Activated T-cell treated with anti-CD3 and anti-CD28 coated beads, Interleukin-2, amount 50 U/mL, for 72 hours (primary cell): Measurements from ENCODE around the gene PPP1R1A. TPM values are rescaled to one million over a fixed set of nuclear protein-coding genes. Genes with fewer than 3 reads are reported as not detected.

Source experiments
- ATAC-seq, 2 donors: fragments of 150-1000 bp; cut with Tn5 transposase; replicated peaks in 1 of 2; 2 replicates each; pipeline ENCODE4 v1.10.0; 2021; ENCODE audit warnings: moderate library complexity in 2 of 2, mild to moderate bottlenecking in 1 of 2
- DNase-seq, 2 donors: peaks; one replicate each; pipeline ENCODE4 v3.0.0; 2021 to 2022; ENCODE audit warnings: mixed read lengths in 1 of 2
- H3K27ac Mint-ChIP-seq: one replicate; pipeline ENCODE4 v1.8.0; 2022; ENCODE audit warnings: mild to moderate bottlenecking, moderate library complexity, mixed read lengths
- H3K27me3 Mint-ChIP-seq: one replicate; pipeline ENCODE4 v1.8.0; 2022; ENCODE audit warnings: low read depth, mixed read lengths
- H3K36me3 Mint-ChIP-seq, 2 donors: one replicate each; pipeline ENCODE4 v1.8.0; 2022; ENCODE audit warnings: mixed read lengths in 2 of 2, mild to moderate bottlenecking in 1 of 2; ENCODE audit not compliant: insufficient read depth in 2 of 2
- H3K4me1 Mint-ChIP-seq: one replicate; pipeline ENCODE4 v1.8.0; 2022; ENCODE audit warnings: low read depth, mixed read lengths
- H3K4me3 Mint-ChIP-seq, 2 donors: one replicate each; pipeline ENCODE4 v1.8.0; 2022; ENCODE audit warnings: mild to moderate bottlenecking in 2 of 2, mixed read lengths in 2 of 2, moderate library complexity in 2 of 2
- H3K9me3 Mint-ChIP-seq, 2 donors: one replicate each; pipeline ENCODE4 v1.8.0; 2022; ENCODE audit warnings: mixed read lengths in 2 of 2
- total RNA-seq, 2 donors: library from RNA; stranded (reverse); gene quantifications; one replicate each; pipeline ENCODE4 v1.2.3, GENCODE V29; 2022

Gene PPP1R1A
- total RNA-seq, result not detected

- Mint-ChIP-seq H3K4me1 (peaks cover 8% of the 10 kb centered on the region), H3K36me3 (no peaks in the 10 kb centered on the region), H3K27ac (no peak within 1 kb of the TSS), H3K27me3 (peaks cover 82% of the 10 kb centered on the region), H3K4me3 (peak within 1 kb of the TSS; percentile 70 to 73), H3K9me3 (no peaks in the 10 kb centered on the region)
- no peak for DNase-seq
- ATAC-seq, result peak; percentile 49 to 51
These were observed at the start of gene PPP1R1A for GRCh38 chr12:54588110-54588889. Gene PPP1R1A, minus strand, starts transcription at chr12:54588659. Its CDS starts 171 bp downstream, at chr12:54588488.

DNA sequence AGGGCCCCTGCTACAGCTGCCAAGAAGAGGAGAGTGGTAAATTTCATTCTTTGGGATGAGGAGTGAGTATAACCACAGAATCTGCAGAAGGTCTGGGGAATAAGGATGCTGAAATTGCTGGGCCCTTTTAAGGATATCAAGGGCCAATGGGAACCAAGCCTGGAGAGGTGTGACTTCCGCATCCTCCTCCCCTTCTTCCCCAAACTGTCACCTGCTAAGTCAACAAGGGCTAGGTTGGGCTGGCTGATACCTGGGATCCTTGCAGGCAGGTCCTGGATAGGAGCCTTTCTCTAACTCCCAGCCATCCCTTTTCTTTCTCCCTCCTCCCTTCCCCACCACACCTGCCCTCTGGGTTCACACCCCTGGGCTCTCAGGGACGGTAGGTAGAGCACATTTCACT is 46.3 kb upstream of the PPP1R1A start, which contains the start of gene LACRT:
LACRT (minus strand) TSS at position 101 of the 400 bp plus-strand sequence; CDS start at position 47, 54 bp downstream.
- Mint-ChIP-seq H3K27ac (no peak within 1 kb of the TSS), H3K4me1 (no peaks in the 10 kb centered on the region), H3K9me3 (no peaks in the 10 kb centered on the region), H3K27me3 (no peaks in the 10 kb centered on the region), H3K36me3 (no peaks in the 10 kb centered on the region), H3K4me3 (no peak within 1 kb of the TSS)
- no peak for DNase-seq
- ATAC-seq, result no peak

GRCh38 chr12:54631988-54632728 is 43.7 kb upstream of the PPP1R1A start:
- no peaks in the 10 kb centered on the region for H3K4me1 Mint-ChIP-seq
- peaks cover 4% of the 10 kb centered on the region in 2 donors for H3K9me3 Mint-ChIP-seq
- no peak overlapping the region for H3K27ac Mint-ChIP-seq
- H3K27me3 Mint-ChIP-seq, result peaks cover 9% of the 10 kb centered on the region
- no peak for DNase-seq
- no peak overlapping the region for H3K4me3 Mint-ChIP-seq
- no peak for ATAC-seq
- peaks cover 3 to 4% of the 10 kb centered on the region in 2 donors for H3K36me3 Mint-ChIP-seq

- no peak for DNase-seq
- Mint-ChIP-seq H3K4me3 (no peak overlapping the region), H3K27me3 (peaks cover 15% of the 10 kb centered on the region), H3K9me3 (peaks cover 8 to 9% of the 10 kb centered on the region in 2 donors), H3K27ac (no peak overlapping the region), H3K4me1 (no peaks in the 10 kb centered on the region), H3K36me3 (peaks cover 7 to 10% of the 10 kb centered on the region in 2 donors)
- no peak for ATAC-seq
These were observed 43.1 kb upstream of the PPP1R1A start for GRCh38 chr12:54631551-54631950.

GRCh38 chr12:54629925-54630324 is 41.5 kb upstream of the PPP1R1A start:
- peaks cover 28% of the 10 kb centered on the region for H3K27me3 Mint-ChIP-seq
- peaks cover 8 to 11% of the 10 kb centered on the region in 2 donors for H3K36me3 Mint-ChIP-seq
- DNase-seq (no peak), ATAC-seq (no peak)
- no peak overlapping the region for H3K27ac Mint-ChIP-seq
- H3K4me1 Mint-ChIP-seq, result no peaks in the 10 kb centered on the region
- no peak overlapping the region for H3K4me3 Mint-ChIP-seq
- peaks cover 9 to 10% of the 10 kb centered on the region in 2 donors for H3K9me3 Mint-ChIP-seq

GRCh38 chr12:54628186-54628846 is 39.9 kb upstream of the PPP1R1A start:
- Mint-ChIP-seq H3K4me3 (no peak overlapping the region), H3K4me1 (no peaks in the 10 kb centered on the region), H3K9me3 (peaks cover 9 to 10% of the 10 kb centered on the region in 2 donors), H3K36me3 (peaks cover 8 to 11% of the 10 kb centered on the region in 2 donors), H3K27ac (no peak overlapping the region), H3K27me3 (peaks cover 42% of the 10 kb centered on the region)
- no peak for DNase-seq
- no peak for ATAC-seq

DNA sequence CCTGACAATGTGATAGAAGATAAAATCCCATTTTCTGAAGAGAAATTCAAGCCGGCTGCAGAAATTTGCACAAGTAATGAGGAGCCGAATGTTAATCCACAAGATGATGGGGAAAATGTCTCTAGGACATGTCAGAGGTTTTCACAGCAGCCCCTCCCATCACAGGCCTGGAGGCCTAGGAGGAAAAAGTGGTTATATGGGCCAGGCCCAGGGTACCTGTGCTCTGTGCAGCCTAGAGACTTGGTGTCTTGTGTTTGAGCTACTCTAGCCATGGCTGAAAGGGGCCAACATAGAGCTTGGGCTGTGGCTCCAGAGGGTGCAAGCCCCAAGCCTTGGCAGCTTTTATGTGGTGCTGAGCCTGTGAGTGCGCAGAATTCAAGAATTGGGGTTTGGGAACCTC is 38.8 kb upstream of the PPP1R1A start:
- Mint-ChIP-seq H3K27me3 (peaks cover 50% of the 10 kb centered on the region), H3K27ac (no peak overlapping the region), H3K36me3 (peaks cover 8 to 11% of the 10 kb centered on the region in 2 donors), H3K4me1 (no peaks in the 10 kb centered on the region), H3K9me3 (peaks cover 9 to 10% of the 10 kb centered on the region in 2 donors), H3K4me3 (no peak overlapping the region)
- no peak for DNase-seq
- ATAC-seq, result no peak

DNA sequence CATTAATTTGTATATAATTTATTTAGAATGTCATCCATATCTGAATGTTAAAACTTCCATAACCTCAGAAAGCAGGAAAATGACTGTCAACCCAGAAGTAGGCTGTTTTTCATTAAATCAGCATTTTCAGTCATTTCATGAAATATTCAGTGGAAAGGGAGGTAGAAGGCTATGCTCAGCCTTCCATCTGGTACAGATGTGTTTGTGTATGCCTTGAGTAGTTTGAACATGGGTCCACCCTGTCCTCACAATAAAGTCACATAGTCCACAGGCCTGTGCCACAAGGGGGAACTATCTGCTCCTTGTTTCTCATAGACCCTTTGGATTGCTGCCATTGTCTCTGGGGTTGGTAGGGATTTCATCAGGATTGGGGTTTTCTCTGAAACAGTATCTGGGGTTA is 37.1 kb upstream of the PPP1R1A start:
- no peak for ATAC-seq
- H3K4me3 Mint-ChIP-seq, result no peak overlapping the region
- peaks cover 58% of the 10 kb centered on the region for H3K27me3 Mint-ChIP-seq
- no peak overlapping the region for H3K27ac Mint-ChIP-seq
- no peak for DNase-seq
- peaks cover 8 to 11% of the 10 kb centered on the region in 2 donors for H3K36me3 Mint-ChIP-seq
- no peaks in the 10 kb centered on the region for H3K4me1 Mint-ChIP-seq
- peaks cover 9 to 10% of the 10 kb centered on the region in 2 donors for H3K9me3 Mint-ChIP-seq

DNA sequence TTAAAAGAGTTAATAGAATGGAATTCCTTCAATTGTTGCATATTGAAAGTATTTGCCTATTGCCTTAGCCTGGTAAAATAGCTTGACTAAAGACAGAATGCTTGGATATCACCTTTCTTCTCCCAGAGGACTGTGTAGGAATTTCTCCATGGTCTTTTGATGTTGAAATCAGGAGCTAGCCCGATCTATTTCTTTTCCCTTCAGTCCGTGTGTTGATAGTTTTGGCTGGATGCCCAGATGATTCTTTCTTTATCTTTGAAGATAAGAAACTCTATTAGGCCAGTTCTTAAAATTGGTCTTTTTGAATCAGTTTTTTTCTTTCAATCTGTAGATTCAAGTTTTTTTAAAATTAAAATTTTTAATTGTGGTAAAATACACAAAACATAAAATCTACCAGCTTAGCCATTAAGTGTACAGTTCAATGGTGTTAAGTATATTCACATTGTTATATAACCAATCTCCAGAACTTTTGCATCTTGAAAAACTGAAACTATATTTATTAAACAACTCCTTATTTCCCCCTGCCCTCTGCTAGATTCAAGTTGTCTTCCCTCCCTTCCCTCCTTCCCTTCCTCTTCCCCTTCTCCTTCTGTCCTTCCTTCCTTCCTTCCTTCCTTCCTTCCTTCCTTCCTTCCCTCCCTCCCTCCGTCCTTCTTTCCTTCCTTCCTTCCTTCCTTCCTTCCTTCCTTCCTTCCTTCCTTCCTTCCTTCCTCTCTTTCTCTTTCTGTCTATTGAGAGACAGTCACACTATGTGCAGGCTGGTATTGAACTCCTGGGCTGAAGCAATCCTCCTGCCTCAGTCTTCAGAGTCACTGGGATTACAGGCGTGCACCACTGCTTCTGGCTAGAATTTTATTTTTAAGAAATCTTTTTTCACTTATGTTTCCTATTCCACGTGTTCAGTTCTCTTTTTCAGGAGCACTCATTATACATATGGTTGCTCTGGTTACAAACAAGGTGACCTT is 36.1 kb upstream of the PPP1R1A start:
- H3K27me3 Mint-ChIP-seq, result peaks cover 58% of the 10 kb centered on the region
- H3K4me3 Mint-ChIP-seq, result no peak overlapping the region
- peaks cover 9 to 10% of the 10 kb centered on the region in 2 donors for H3K9me3 Mint-ChIP-seq
- peaks cover 8 to 11% of the 10 kb centered on the region in 2 donors for H3K36me3 Mint-ChIP-seq
- ATAC-seq (no peak), DNase-seq (no peak)
- no peaks in the 10 kb centered on the region for H3K4me1 Mint-ChIP-seq
- no peak overlapping the region for H3K27ac Mint-ChIP-seq

DNA sequence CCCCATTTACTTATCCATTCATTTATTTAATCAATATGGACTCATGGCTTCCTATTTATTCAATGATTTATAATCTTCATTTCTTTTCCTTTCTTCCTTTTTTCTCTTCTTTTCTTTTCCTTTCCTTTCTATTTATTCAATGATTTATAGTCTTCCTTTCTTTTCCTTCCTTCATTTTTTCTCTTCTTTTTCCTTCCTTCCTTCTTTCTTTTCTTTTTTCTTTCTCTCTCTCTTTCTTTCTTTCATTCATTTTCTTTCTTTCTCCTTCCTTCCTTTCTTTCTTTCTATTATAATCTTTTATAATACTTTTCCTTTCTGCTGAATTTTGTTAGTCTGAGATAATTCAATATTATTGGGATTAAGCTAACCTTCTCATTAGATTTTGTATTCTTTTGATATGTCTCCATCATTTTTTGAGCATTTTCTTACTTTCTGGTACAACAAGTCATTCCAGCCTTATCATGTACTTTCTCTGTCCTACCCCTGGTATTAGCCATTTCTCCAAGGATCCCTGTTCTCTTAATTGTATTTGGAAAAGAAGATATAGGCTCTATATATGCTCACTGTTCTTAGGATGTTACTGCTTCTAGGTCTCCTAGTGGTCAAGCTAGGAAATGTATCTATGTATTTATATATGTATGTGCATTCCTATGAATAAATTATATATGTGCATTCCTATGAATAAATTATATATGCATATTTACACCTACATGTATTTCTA is 34.2 kb upstream of the PPP1R1A start:
- ATAC-seq, result no peak
- Mint-ChIP-seq H3K4me3 (no peak overlapping the region), H3K4me1 (no peaks in the 10 kb centered on the region), H3K27me3 (peaks cover 65% of the 10 kb centered on the region), H3K9me3 (peaks cover 5 to 6% of the 10 kb centered on the region in 2 donors), H3K27ac (no peak overlapping the region), H3K36me3 (peaks cover 6 to 8% of the 10 kb centered on the region in 2 donors)
- DNase-seq, result no peak

GRCh38 chr12:54616933-54617680 is 28.6 kb upstream of the PPP1R1A start:
- Mint-ChIP-seq H3K9me3 (no peaks in the 10 kb centered on the region), H3K27me3 (peaks cover 43% of the 10 kb centered on the region), H3K4me1 (no peaks in the 10 kb centered on the region), H3K4me3 (no peak overlapping the region), H3K36me3 (no peaks in the 10 kb centered on the region), H3K27ac (no peak overlapping the region)
- DNase-seq, result no peak
- no peak for ATAC-seq
